HG03432 (cell line): ENCODE measurements around the gene LILRB3.
A peak's percentile ranks its signal among the peaks of the same experiment; 100 is the strongest.

Experiments
- ATAC-seq: cut with Tn5 transposase; IDR thresholded peaks from one replicate; pipeline ENCODE4 v1.9.1; 2021; ENCODE audit warnings: mild to moderate bottlenecking, moderate library complexity; ENCODE audit not compliant: unreplicated experiment

The LILRB3 gene

GRCh38 chr19:54169149-54169740 lies 53.6 kb downstream of the LILRB3 start:
- no peak for ATAC-seq

- peak; percentile 63 for ATAC-seq
These were observed 54.5 kb downstream of the LILRB3 start for GRCh38 chr19:54168174-54168917.
